Stimulated activated CD4-positive, alpha-beta T cell treated with anti-CD3 and anti-CD28 coated beads, Interleukin-2, amount 100 ng/mL, for 4 hours (primary cell): Measurements from ENCODE around the gene GNA12.

ENCODE experiments used
- DNase-seq: peaks from one replicate; pipeline ENCODE4 v3.0.0-alpha.2; 2020; ENCODE audit warnings: low read depth

Gene GNA12

GRCh38 chr7:2837496-2837895 lies 6.6 kb downstream of the GNA12 start:
- no peak for DNase-seq

DNA sequence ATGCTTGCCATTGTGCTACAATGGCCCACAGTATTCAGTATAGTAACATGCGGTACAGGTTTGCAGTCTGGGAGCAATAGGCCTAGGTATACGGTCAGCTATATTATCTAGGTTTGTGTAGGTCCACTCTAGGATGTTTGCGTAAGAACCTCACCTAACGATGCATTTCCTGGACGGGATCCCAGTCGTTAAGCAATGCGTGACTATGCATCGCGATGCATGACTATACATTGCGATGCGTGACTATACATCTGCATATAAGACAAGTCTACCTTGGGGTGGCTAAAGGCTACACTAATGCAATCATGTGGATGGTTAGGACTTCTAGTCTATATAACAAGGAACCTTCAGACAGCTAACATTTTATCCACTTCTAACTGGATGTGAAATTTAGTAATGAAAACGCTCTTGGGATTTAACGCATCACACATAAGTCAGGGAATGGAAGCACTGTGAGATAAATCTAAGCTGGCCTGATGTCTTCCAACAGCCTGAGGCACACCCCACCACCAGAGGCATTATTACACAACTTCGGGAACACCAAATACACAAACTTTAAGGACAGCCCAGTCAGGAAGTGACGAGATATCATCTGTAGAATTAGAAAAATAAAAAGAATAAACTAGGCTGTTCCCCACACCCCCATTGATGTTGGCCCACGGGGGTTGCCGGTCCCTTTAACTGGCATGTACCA lies 9.2 kb downstream of the GNA12 start:
- no peak for DNase-seq

GRCh38 chr7:2833083-2833910 lies 10.8 kb downstream of the GNA12 start:
- DNase-seq: no peak

DNA sequence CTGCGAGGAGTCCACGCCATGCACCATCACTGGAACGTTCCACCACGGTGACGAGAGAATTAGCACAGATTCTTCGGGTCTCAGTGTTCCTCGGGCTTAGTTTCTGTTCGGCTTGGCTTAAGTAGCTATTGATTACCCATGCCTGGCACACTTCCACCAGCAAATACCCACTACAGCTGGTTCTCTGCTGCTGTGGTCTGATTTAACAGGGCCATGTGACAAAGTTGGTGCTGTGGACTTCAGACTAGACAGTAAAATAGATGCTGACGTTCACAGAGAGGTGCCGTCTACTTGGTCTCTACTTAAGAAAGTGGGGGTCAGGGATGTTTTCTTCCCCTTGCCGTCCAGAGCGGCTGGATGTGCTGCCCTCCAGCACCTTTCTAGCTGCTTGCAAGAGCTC lies 11.6 kb downstream of the GNA12 start:
- DNase-seq: no peak

DNA sequence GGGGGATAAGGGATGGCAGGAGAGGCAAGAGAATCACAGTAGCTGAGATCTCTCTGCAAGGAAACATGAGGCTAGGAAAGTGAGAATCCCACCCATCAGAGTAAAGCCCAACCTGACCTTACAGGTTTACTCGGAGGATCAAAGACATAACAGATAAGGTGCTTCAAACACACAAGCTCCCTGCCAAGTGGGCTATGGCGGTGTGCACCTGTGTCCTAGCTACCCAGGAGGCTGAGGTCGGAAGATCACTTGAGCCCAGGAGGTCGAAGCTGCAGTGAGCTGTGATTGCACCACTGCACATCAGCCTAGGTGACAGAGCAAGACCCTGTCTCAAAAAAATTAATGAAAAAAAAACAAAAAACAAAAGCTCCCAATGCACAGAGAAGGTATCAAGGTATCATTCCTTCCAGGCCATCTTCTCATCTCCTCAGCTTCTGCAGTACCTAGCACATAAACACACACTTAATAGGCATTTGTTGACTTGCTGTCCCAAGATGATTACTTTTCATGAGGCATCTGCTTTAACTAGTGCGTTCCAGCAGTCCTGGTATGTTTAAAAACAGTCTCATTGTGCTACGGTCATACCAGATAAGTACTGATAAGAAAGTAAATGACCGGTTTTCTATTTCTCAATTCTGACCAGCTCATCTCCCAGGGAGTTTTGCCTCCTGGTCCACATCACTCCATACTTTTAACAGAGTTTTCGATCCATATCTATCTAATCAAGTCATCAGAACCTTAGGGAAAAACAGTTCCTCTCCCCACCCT lies 13.3 kb downstream of the GNA12 start:
- no peak for DNase-seq

GRCh38 chr7:2829040-2829439 lies 15.1 kb downstream of the GNA12 start:
- DNase-seq: no peak

DNA sequence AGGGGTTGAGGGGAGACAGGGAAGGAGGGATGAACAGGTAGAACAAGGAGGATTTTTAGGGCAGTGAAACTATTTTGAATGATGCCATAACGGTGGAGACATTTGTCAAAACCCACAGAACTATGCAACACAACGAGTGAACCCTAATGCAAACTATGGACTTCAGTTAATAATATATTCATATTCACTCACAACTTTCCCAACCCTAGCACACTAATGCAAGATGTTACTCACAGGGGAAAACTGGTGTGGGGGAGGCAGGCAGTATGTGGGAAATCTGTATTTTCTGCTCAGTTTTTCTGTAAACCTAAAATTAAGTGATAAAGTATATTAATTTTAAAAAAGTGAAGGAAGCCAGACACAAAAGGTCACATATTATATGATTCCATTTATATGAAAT lies 17.3 kb downstream of the GNA12 start:
- no peak for DNase-seq

GRCh38 chr7:2825559-2826227 lies 18.4 kb downstream of the GNA12 start:
- no peak for DNase-seq

DNA sequence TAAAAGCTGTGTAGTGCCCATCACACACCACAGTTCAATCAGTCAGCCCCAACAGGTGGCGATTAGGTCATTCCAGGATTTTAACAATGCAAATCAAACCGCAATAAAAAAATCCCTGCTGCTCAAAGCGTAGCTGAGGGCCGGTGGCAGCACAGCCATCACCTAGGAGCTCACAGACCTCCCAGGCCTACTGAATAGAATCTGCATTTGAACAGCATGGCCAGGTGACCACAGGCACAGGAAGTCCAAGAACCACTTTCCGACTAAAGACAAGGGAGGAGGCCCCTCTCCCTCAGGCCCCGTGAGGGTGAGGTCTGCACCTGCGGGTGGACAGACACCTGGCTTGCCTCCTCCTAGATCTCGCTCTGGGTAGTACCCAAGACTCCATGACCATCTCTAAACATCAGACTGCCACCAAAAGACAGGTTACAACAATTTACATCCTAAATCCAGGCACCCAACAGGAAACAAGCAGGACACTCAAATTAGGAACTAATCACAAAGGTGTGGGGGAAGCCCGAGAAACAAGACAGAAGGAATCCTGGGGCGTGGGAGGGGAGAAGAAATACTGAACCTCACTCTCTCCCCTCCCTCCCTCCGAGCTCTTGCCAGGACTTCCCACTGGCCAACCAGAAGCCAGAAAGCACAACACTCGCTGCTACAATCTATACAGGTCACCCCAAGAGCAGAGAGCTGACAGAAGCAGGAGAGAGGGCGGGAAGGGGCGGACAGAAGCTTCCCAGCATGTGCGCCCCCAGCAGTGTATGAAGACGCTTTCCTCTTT lies 19.2 kb downstream of the GNA12 start:
- no peak for DNase-seq

DNA sequence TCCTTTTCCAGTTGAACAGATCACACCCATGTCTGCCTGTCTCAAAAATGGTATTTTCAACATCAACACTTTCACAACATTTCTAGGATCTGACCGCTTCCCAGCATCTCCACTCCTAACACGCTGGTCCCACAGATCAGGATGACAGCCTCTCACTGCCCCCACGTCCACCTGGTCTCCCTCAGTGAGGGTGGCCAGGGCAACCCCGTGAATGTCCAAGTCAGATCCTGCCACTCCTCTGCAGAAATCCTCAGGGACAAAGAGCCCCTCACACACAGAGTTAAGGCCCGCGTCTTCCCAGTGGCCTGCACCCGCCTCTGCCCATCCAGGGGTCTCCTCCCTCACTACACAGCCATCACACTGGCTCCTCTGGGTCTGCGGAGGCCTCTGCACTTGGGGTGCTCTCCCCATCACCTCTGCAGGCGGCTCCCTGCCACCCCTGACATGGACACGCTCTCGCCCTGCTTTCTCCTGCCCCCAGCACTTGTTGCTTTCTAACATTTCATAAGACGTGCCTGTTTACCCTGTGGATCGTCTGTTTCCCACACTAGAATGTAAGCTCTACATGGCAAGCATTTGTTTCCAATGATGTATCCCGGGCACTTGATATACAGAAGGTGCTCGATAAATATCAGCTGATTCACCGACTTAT lies 20.0 kb downstream of the GNA12 start:
- no peak for DNase-seq

- DNase-seq: no peak
Measured at GRCh38 chr7:2823130-2823529, 21.0 kb downstream of the GNA12 start.

GRCh38 chr7:2821842-2822507 lies 22.1 kb downstream of the GNA12 start:
- DNase-seq: no peak

DNA sequence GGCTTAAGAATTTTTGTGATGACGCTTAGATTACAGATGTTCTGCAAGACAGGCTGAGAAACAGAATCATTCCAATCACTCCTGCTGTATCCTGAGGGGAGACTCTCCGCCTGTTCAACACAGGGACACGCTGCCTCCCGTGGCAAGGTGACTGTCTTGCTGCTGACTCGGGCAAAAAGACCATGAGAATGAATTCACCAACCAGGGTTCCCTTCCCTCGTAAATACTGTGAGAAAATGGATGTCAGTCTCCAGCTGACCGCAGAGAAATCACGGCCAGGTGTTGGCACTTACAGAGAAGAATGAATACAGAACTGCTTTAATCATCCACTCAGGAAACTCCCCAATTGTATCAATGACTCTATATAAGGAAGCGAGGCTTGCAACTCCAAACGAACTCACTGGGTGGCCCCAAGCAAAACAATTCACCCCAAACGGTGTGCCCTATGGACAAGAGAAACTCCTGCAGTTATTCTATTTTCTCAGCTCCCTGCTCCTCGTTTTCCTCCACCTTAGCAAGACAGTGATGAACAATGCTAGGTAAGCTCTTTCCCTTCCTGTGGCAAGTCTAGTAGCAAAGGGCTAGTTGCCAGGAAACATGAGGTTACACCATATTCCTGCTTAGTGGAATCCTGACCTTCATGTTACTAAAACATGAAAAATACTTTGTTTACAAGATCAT lies 22.8 kb downstream of the GNA12 start:
- DNase-seq: no peak

DNA sequence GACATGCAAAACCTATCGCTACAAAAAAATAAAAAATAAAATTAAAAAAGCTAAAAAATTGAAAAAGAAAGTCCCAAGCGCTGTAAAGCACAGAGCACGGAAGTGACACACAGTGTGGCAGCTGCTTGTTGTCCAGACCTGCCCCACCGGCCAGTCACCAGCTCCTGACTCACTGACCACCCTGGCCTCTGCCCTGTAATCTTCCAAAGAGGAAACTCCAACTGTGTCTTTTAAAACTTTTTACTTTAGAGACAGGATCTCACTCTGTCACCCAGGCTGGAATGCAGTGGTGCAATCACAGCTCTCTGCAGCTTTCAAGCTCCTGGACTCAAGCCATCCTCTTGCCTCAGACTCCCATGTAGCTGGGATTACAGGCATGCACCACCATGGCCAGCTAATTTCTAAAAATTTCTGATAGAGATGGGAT lies 23.6 kb downstream of the GNA12 start:
- no peak for DNase-seq

DNA sequence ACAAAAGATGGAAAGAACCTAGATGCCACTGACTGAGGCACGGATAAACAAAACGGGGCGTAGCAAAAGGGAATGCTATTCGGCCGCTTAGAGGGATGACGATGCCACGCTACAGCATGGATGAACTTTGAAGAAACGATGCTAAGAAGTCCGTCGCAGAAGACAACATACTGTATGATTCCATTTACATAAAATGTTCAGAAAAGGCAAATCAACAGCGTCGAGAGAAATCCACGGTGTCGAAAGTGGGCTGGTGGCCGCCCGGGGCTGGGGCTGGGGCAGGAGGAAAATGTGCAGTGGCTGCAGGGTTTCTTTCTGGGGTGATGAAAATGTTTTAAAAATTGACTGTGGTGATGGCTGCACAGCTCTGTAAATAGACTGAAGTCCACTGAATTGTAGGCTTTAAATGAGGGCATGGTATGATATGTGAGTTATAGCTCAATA lies 24.1 kb downstream of the GNA12 start:
- no peak for DNase-seq

DNA sequence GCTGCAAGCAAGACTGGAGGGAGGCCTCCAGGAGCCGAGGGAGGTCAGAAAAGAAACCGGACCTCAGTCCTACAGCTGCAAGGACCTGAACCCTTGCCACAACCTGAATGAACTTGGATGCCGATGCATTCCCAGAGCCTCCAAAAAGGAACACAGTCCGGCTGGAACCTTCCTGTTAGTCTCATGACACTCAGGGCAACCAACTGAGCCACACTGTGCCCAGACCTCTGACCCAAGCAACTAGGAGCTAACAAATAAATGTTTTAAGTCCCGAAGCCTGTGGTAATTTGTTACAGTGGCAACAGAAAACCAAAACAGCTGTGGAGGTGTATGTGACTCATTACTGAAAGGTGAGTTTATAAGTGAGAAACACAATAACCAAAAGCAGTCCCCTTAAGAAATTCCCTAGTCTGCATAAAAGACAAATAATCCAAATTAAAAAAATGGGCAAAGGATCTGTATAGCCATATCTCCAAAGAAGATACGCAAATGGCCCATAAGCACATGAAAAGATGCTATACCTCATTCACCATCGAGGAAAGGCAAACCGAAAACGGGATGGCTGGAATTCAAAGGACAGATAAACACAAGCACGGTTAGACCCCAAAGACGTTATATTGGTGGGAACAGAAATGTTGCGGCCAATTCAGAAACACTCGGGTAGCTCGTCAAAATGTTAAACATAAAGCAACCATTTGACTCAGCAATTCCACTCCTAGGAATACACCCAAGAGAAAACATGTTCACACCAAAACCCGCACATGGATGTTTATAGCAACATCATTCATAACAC lies 24.8 kb downstream of the GNA12 start:
- DNase-seq: no peak

GRCh38 chr7:2818653-2819052 lies 25.5 kb downstream of the GNA12 start:
- no peak for DNase-seq

DNA sequence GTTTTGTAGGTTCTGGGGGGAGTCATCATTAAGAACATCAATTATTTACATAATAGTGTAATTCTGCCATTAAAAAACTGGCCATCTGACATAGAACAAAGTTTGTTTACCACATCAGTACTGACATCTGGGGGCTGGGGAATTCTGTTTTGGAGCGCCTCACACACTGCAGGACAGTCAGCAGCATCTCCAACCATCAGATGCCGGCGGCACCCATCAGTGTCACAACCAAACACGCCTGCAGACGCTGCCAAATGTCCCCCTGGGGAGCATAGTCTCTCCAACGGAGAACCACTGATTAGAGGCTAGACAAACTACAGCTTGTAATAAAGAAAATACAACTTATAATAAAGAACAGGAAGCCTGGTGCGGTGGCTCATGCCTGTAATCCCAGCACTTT lies 26.0 kb downstream of the GNA12 start:
- DNase-seq: no peak

DNA sequence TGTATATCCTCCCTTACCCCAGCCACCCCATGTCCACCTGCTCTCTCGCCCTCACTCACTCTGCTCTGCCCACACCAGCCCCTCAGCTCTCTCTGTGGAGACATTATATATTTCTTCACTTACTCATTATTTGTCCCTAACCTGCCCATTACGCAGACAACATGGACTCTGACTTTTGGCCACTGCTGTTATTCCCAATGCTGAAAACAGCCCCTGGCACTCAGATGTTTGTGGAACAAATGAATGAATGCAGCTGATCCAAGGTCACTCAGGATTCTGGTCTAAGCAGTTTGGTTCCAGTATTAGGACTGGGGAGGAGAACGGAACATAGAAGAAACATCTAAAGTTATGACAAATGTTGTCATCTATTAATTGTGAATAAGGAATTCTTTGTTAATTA lies 26.7 kb downstream of the GNA12 start:
- no peak for DNase-seq
